Ovary (tissue), 3 donors: ENCODE measurements around the gene LCLAT1.

Source experiments
- CTCF ChIP-seq, 3 donors: fragments of 450-650 bp in 2 of 3; fragments of 200-600 bp in 1 of 3; IDR thresholded peaks; one replicate each; pipeline versions ENCODE4 v1.5.1 to v1.8.0; 2016 to 2022; ENCODE audit warnings: antibody characterized with exemption in 3 of 3, mild to moderate bottlenecking in 1 of 3
- POLR2A ChIP-seq: fragments of 450-650 bp; IDR thresholded peaks from one replicate; pipeline ENCODE4 v1.6.1; 2017; ENCODE audit warnings: antibody characterized with exemption, mild to moderate bottlenecking, moderate library complexity
- donor health status: DM: no; HTN: no; CAD: no.

- TF ChIP-seq POLR2A (no peak), CTCF (IDR thresholded peaks at IDR 0.05) (no peak)
These were observed 18.7 kb upstream of the LCLAT1 start for GRCh38 chr2:30428348-30428662.
